ENCODE data around the gene P4HB. TPM values are rescaled to one million over a fixed set of nuclear protein-coding genes. Genes with fewer than 3 reads are reported as not detected.

Gene P4HB
- total RNA-seq, 3 donors from 2014 or later: 354 to 727 (median 491) TPM

- Histone ChIP-seq H3K9me3 (no peaks in the 10 kb centered on the region), H3K36me3 (ENCODE audit: low read depth) (no peaks in the 10 kb centered on the region), H3K4me1 (ENCODE audit: low read depth) (peaks cover 21% of the 10 kb centered on the region), H3K4me3 (no peak overlapping the region)
- DNase-seq: peak in 1 of 3 donors; percentile 48
- no peak for ATAC-seq
- intact Hi-C loops (cut with DNase I, micrococcal nuclease): no loop called here
- TF ChIP-seq CTCF (IDR thresholded peaks at IDR 0.05): no peak
Measured at GRCh38 chr17:81906476-81907218, 46.3 kb upstream of the P4HB start.

- peaks cover 22% of the 10 kb centered on the region for H3K4me1 ChIP-seq (ENCODE audit: low read depth)
- no peak overlapping the region for H3K4me3 ChIP-seq
- no peak for ATAC-seq
- no peaks in the 10 kb centered on the region for H3K9me3 ChIP-seq
- TF ChIP-seq CTCF (IDR thresholded peaks at IDR 0.05): no peak
- DNase-seq: peak in 1 of 3 donors; percentile 40
- no peaks in the 10 kb centered on the region for H3K36me3 ChIP-seq (ENCODE audit: low read depth)
- intact Hi-C loops (cut with DNase I, micrococcal nuclease): no loop called here
Measured at GRCh38 chr17:81905993-81906392, 45.7 kb upstream of the P4HB start.

GRCh38 chr17:81905424-81905875, 45.1 kb upstream of the P4HB start:
- TF ChIP-seq CTCF (IDR thresholded peaks at IDR 0.05): no peak
- no peaks in the 10 kb centered on the region for H3K36me3 ChIP-seq (ENCODE audit: low read depth)
- no peak overlapping the region for H3K4me3 ChIP-seq
- peaks cover 21% of the 10 kb centered on the region for H3K4me1 ChIP-seq (ENCODE audit: low read depth)
- H3K9me3 ChIP-seq: no peaks in the 10 kb centered on the region
- intact Hi-C loops (cut with DNase I, micrococcal nuclease): no loop called here
- no peak for ATAC-seq
- DNase-seq: peak in 1 of 3 donors; percentile 44

- DNase-seq: peak in 2 of 3 donors; percentile 23 to 41
- H3K4me3 ChIP-seq: no peak overlapping the region
- ATAC-seq: no peak
- no peak for TF ChIP-seq CTCF (IDR thresholded peaks at IDR 0.05)
- H3K9me3 ChIP-seq: no peaks in the 10 kb centered on the region
- H3K36me3 ChIP-seq (ENCODE audit: low read depth): no peaks in the 10 kb centered on the region
- intact Hi-C loops (cut with DNase I, micrococcal nuclease): no loop called here
- H3K4me1 ChIP-seq (ENCODE audit: low read depth): peaks cover 15% of the 10 kb centered on the region
Measured at GRCh38 chr17:81904600-81905423, 44.5 kb upstream of the P4HB start.

GRCh38 chr17:81903896-81904599, 43.7 kb upstream of the P4HB start:
- peak in 1 of 3 donors; percentile 34 for DNase-seq
- TF ChIP-seq CTCF (IDR thresholded peaks at IDR 0.05): no peak
- intact Hi-C loops (cut with DNase I, micrococcal nuclease): no loop called here
- ATAC-seq: no peak
- H3K36me3 ChIP-seq (ENCODE audit: low read depth): no peaks in the 10 kb centered on the region
- H3K4me3 ChIP-seq: no peak overlapping the region
- peaks cover 10% of the 10 kb centered on the region for H3K4me1 ChIP-seq (ENCODE audit: low read depth)
- no peaks in the 10 kb centered on the region for H3K9me3 ChIP-seq
